ENCODE data around the gene WFS1.

DNA sequence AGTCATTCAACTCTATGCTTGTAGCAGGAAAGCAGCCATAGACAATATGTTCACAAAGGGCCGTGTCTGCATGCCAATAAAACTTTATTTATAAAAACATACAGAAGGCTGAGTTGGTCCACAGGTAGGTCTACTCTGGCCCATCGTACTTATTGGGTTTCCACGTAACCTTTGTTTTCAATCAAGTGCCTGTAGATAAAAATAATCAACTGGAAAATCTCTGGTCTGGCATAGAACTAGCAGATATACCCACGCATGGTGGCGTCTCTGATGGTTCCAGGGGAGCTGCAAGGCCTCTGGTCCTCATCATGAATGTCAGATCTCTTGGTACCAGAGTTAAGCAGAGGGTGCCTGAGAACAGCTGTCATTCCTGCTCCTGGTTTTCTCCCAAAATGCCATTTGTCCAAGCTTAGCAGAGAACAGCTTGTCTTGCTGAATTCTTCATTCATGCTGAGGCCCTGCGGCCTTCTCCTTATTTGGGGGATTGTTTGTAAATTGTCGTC is 37.9 kb upstream of the WFS1 start:
- TF ChIP-seq, protein P1, sequence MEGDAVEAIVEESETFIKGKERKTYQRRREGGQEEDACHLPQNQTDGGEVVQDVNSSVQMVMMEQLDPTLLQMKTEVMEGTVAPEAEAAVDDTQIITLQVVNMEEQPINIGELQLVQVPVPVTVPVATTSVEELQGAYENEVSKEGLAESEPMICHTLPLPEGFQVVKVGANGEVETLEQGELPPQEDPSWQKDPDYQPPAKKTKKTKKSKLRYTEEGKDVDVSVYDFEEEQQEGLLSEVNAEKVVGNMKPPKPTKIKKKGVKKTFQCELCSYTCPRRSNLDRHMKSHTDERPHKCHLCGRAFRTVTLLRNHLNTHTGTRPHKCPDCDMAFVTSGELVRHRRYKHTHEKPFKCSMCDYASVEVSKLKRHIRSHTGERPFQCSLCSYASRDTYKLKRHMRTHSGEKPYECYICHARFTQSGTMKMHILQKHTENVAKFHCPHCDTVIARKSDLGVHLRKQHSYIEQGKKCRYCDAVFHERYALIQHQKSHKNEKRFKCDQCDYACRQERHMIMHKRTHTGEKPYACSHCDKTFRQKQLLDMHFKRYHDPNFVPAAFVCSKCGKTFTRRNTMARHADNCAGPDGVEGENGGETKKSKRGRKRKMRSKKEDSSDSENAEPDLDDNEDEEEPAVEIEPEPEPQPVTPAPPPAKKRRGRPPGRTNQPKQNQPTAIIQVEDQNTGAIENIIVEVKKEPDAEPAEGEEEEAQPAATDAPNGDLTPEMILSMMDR (IDR thresholded peaks at IDR 0.05): no peak
- TF ChIP-seq POLR2A (IDR thresholded peaks at IDR 0.05; ENCODE audit: low read depth): no peak
- TF ChIP-seq POLR2AphosphoS5 (IDR thresholded peaks at IDR 0.05): no peak
- no peak for TF ChIP-seq EP300 (IDR thresholded peaks at IDR 0.05)

Measured in esophagus muscularis mucosa (tissue), 4 donors.